ENCODE results near the gene MPDU1.

Gene MPDU1

GRCh38 chr17:7579834-7580603 is 3.6 kb upstream of the MPDU1 start:
- no peak for TF ChIP-seq USF1 (IDR thresholded peaks at IDR 0.05)
- no peak for TF ChIP-seq CEBPB (IDR thresholded peaks at IDR 0.05)
- TF ChIP-seq NFIC (IDR thresholded peaks at IDR 0.05), result no peak

DNA sequence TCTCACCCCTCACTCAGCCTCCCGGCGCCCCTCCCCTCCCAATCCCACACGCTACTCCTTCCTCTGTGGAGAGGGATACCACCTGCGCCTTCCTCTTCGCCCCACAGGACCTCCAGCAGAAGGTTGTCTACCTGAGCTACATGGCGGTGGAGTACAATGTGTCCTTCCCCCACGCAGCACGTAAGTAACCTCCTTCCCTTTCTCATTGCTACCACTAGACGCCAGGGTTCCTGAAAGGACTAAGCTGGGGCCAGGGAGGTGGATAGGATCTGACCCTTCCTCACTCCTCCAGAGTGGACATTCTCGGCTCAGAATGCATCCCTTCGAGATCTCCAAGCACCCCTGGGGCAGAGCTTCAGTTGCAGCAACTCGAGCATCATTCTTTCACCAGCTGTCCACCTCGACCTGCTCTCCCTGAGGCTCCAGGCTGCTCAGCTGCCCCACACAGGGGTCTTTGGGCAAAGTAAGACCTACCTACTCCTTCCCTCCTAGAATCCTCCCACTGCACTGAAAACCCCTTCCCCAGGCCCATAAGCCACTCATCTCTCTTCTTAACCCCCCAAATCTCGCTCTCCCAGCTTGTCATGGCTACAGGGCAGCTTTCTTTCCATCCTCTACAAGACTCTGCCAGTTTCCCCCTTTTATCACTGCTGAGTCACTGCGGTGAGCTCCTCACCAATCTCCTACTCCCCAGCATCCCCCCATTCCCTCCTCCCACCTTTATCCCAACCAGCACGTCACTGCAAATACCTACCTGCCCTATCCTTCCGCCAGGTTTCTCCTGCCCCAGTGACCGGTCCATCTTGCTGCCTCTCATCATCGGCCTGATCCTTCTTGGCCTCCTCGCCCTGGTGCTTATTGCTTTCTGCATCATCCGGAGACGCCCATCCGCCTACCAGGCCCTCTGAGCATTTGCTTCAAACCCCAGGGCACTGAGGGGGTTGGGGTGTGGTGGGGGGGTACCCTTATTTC is 2.8 kb upstream of the MPDU1 start:
- no peak for TF ChIP-seq EGR1 (IDR thresholded peaks at IDR 0.05)
- no peak for TF ChIP-seq USF1 (IDR thresholded peaks at IDR 0.05)
- no peak for TF ChIP-seq REST (IDR thresholded peaks at IDR 0.05; ENCODE audit: low read depth)
- no peak for TF ChIP-seq FOXM1 (IDR thresholded peaks at IDR 0.05; ENCODE audit: borderline replicate concordance, low read depth)
- no peak for TF ChIP-seq TEAD4 (IDR thresholded peaks at IDR 0.05)
- TF ChIP-seq EP300 (IDR thresholded peaks at IDR 0.05; ENCODE audit: borderline replicate concordance), result no peak
- no peak for TF ChIP-seq ZBTB7A (IDR thresholded peaks at IDR 0.05; ENCODE audit: low read depth)
- TF ChIP-seq CREB1 (IDR thresholded peaks at IDR 0.05; ENCODE audit: low read depth), result no peak
- no peak for TF ChIP-seq NFIC (IDR thresholded peaks at IDR 0.05)
- TF ChIP-seq TCF12 (IDR thresholded peaks at IDR 0.05; ENCODE audit: low read depth), result no peak
- TF ChIP-seq RAD21 (IDR thresholded peaks at IDR 0.05; ENCODE audit: low read depth), result no peak
- TF ChIP-seq YY1 (IDR thresholded peaks at IDR 0.05; ENCODE audit: low read depth), result no peak
- no peak for TF ChIP-seq MAX (IDR thresholded peaks at IDR 0.05)

DNA sequence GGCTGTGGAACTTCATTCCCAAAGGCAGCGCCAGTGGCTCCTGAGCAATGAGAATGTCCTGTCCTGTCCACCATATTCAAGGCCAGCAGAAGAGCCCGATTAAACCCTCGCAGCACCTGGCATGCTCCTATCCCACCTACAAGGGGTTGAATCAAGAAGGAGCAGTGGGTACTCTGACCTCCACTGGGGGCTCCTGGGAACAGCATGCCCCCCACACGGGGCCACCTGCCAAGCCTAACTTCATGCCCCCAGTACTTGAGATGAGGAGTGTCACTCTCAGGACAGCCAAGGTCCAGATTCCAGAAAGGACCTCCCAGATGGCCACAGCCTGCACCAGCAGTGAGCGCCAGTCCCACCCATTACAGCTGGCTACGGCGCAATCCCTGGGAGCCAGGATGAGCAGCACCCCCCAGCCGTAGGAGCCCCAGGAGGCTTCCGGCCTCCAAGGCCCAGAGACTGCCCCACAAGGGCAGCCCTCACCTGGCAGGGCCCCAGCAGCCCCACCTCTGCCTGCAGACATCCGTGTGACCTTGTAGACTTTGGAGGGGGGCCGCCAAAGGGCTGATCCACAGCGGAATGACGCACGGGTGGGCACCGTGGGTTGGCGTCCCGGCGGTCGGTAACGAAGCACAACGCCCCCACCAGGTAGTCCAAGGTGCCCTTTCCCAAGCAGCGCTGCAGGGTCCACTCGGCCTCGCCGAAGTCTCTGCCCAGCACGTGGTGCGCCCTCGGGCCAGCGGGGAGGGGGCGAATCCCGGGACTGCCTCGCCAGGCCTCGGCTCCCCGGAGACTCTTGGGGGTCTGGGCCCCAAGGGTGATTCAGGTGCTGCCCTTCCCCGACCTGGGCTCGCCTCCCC is 1.0 kb upstream of the MPDU1 start:
- TF ChIP-seq FOXM1 (IDR thresholded peaks at IDR 0.05; ENCODE audit: borderline replicate concordance, low read depth), result no peak
- no peak for TF ChIP-seq YY1 (IDR thresholded peaks at IDR 0.05; ENCODE audit: low read depth)
- TF ChIP-seq ZBTB7A (IDR thresholded peaks at IDR 0.05; ENCODE audit: low read depth), result no peak
- no peak for TF ChIP-seq EGR1 (IDR thresholded peaks at IDR 0.05)

GRCh38 chr17:7586673-7587419 is 3.2 kb downstream of the MPDU1 start:
- TF ChIP-seq CREB1 (IDR thresholded peaks at IDR 0.05; ENCODE audit: low read depth) (no peak), RAD21 (IDR thresholded peaks at IDR 0.05; ENCODE audit: low read depth) (peak; percentile 25; the same call in 1 of the 2 replicates)

GRCh38 chr17:7587420-7588151 is 3.9 kb downstream of the MPDU1 start:
- TF ChIP-seq TEAD4 (IDR thresholded peaks at IDR 0.05) (no peak), REST (IDR thresholded peaks at IDR 0.05; ENCODE audit: low read depth) (no peak), ZBTB7A (IDR thresholded peaks at IDR 0.05; ENCODE audit: low read depth) (no peak), TCF12 (IDR thresholded peaks at IDR 0.05; ENCODE audit: low read depth) (no peak), FOXM1 (IDR thresholded peaks at IDR 0.05; ENCODE audit: borderline replicate concordance, low read depth) (no peak), NFIC (IDR thresholded peaks at IDR 0.05) (no peak), CREB1 (IDR thresholded peaks at IDR 0.05; ENCODE audit: low read depth) (no peak), YY1 (IDR thresholded peaks at IDR 0.05; ENCODE audit: low read depth) (no peak), RAD21 (IDR thresholded peaks at IDR 0.05; ENCODE audit: low read depth) (no peak), EGR1 (IDR thresholded peaks at IDR 0.05) (no peak), MAX (IDR thresholded peaks at IDR 0.05) (no peak), TAF1 (IDR thresholded peaks at IDR 0.05; ENCODE audit: low read depth) (no peak), EP300 (IDR thresholded peaks at IDR 0.05; ENCODE audit: borderline replicate concordance) (no peak)
